HG02981 (cell line): ENCODE measurements around the gene PTGER3.
A peak's percentile ranks its signal among the peaks of the same experiment; 100 is the strongest.

ENCODE experiments used
- ATAC-seq: cut with Tn5 transposase; IDR thresholded peaks from one replicate; pipeline ENCODE4 v1.9.1; 2021; ENCODE audit warnings: mild to moderate bottlenecking, moderate library complexity; ENCODE audit not compliant: unreplicated experiment

Gene PTGER3

DNA sequence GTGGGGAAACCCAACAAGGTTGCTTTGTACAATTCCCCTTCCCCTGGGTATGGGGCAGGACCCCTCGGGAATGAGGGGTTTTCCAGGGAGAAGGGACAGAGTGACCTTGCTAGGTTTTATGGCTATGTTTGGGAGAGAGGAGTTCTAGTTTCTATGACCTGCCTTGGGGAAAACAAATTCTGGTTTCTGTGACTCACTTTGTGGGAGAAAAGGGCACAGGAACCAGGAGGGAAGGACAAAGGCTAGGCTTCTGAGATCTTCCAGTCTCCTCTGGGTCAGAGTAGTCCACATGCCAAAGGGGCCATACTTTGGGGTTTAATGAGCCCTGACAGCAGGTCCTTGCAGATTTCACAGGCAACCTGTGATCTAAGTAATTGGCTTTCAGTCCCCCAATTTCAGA lies 5.5 kb upstream of the PTGER3 start:
- ATAC-seq = no peak

DNA sequence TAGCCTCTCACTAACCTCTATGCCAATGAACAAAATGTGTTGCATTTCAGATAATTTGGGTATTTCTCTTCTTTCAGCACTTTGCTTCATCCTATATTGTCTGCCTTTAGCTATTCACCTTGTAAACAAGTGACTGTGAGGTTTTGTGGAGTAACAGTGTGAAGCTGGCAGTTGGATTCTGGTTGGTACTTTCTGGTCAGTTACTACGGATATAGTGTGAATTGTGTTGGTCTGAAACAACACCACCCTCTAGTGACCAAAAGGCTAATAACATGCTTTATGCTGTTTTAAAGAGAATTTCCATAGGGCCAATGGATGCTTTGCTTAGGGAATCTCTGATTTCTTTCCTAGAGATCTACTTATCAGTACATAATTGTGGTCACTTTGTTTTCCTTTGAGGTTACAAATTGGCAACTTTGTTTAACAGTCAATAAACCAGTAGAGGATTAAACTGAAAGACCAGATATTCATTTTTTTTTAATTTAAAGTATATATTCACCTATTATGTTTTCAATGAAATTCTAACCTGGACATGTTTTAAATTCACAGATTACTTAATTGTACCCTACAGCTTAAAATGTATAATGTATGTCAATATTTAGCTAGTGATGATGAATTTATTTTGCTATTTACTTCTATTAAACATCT lies 2.5 kb upstream of the PTGER3 start:
- ATAC-seq = peak; percentile 64

DNA sequence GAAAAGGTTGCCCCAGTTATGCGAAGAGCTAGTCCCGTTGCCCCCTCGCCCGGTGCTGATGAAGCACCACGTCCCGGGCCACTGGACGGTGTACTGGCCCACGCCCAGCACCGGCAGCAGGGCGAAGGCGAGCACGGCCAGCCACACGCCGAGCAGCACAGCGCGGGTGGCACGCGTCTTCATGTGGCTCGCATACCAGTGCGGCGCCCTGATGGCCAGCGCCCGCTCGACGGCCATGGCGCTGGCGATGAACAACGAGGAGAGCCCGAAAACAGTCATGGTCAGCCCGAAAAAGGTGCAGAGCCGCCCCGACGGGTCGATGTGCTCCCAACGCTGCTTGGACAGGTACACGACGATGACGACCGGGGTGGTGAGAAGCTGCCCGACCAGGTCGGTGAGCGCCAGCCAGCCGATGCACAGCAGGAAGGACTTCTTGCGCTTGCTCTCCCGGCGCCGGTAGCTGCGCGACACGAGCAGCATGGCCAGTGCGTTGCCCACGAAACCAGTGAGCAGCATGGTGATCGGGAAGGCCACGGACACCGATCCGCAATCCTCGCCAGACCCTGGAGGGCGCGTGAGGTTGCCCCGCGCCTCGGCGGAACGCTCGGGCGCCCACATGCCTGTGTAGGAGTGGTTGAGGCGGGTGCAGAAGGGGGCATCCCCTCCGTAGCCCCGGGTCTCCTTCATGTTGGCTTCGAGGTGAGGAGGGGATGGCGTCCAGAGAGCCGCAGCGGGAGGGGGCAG lies 553 bp downstream of the PTGER3 start:
- ATAC-seq = no peak

DNA sequence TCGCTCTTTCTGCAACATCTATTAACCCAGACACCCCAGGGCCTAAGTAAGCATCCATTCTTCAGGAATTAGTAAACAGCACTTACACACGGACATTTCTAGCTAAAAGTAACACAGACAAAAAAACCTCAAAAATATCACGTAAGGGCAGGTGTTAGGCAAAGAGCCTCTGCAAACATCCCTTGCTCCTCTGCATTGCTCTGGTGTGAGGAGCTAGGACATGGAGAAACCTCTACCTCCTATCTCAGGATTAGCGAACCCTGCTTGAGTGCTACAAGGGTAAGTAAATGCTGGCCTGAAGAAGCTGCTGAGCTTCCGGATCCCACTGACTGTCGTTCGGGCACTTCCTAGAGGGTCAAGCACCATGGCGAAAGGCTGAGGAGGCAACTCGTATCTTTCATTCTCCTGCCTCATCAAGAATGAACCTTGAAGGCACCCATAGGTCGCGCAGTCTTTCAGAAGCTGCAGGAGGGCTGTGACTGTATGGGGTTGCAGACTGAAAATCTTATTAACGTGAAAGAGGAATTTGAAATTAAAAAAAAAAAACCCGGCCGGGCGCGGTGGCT lies 2.1 kb downstream of the PTGER3 start:
- no peak for ATAC-seq

DNA sequence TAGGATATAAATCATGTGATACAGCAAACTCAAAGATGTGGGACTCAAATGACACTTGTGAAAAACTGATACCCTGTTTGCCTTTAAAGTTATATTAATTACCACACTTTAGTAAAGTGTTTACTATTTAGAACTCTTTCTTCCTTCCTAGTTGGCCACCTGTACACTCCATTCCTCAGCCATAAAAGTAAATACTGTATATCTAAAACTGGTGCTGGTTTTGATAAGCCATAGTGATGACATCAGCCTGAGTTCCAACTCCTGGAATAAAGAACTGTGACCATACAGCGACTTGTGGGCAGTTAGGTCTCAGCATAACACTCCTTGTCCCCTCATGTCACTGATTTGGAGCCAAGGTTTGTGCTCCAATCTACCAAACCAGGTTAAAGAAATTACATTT lies 2.8 kb downstream of the PTGER3 start:
- ATAC-seq = no peak

DNA sequence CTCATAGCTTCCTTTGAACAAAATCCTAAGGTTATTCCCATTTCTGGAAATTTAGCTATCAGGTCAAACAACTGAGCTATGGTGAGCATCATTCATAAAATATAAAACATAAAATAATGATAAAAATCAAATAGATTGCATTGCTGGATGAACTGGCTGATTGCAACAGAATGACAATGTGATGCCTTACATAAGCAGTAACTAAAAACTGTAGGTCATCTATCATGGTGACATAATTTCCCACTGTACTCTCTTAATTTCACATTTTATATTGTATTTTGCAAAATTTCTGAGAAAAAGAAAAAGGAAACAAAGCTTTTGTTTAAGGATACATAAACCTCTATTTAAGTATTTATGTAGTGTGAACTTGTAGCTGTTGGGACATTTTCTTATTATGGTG lies 4.6 kb downstream of the PTGER3 start:
- ATAC-seq = no peak

DNA sequence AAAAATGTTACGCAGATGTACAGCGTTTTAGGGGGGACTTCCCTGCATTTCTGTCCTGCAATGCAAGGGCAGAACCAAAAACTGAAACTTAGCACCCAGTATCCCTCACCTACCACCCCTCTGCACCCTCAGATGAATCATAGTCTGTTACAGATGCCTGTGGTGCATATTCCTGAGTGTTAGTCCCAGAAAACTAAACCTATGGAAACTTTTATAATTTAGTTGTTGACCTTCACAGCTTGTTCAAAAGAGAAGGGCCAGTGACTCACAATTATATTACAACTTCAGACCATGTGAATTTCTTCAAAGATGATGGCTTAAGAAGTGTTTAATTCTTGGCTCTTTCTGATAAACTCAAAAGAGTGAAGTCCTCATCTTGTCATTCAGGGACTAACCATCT lies 5.8 kb downstream of the PTGER3 start:
- no peak for ATAC-seq

DNA sequence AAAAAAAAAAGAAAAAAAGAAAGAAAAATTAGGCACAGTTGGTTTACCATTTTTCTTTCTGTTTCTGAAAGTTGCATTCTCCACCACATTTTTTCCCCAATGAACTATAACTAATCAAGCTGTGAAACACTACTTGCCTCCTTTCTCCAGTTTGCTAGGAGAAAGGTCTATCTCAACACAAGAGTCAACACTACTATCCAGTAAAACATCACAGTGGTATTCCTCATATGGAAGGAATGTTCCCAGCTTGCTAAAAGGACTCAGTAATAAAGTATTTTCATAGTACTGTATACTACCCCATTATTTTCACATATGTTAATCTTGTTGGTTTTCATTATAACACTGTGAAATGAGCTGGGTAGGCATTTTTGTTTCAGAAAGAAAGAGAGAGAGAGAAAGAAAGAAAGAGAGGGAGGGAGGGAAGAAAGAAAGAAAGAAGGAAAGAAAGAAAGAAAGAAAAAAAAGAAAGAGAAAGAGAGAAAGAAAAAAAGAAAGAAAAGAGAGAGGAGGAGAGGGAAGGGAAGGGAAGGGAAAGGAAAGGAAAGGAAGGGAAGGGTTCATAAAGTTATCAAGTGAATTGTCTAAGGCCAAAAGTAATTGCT lies 7.9 kb downstream of the PTGER3 start:
- ATAC-seq = no peak

DNA sequence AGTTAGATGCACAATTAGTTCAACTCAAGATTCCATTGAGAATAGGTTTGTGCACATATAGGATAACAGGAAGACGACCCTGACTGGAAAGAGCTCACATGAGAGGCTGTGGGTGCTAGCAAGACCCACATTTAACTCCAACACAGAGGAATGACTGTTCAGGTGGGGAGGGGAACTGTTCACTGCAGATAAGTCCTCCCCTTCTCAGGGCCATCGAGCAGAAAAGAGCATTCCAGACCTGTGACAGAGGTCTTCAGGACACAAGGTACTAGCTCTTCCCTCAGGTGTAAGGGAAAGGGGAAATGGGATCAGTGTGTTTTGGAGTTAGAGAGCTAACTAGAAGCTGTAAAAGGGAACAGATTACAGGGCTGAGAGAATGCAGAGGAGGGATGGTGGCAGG lies 8.7 kb downstream of the PTGER3 start:
- ATAC-seq = no peak

DNA sequence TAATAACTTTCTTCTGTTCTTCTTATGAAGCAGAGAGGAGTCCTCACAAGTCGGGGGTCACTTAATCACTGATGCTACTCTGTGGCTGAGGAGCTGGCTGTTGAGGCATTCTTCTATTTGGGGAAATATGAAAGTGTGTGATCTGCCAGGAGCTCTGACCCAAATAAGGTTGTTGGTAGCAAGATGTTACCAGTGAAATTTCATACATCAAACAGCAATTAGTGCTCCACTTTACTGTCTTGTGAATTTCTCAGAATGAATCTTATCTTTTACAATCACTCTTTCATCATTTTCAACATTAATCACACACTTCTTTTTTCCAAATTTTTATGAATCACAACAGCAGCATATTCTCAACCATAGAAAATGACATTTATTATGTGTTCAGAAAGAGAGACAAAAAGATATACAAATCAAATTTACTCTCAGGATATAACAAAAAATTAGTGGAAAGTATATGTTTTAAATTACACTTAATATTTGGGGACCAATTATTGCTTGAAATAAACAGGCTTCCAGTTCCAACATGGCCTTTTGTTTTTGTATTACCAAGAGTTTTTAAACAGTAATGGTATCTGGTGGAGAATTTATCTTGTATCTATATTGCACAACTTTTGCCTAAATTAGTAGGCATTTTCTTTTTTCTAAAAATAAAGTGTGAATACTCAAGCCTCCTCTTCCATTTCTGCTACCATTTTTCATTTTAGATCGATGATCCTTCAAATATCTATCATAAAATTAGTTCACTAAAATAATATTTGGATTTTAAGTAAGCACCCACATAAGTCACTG lies 9.6 kb downstream of the PTGER3 start:
- ATAC-seq = no peak

DNA sequence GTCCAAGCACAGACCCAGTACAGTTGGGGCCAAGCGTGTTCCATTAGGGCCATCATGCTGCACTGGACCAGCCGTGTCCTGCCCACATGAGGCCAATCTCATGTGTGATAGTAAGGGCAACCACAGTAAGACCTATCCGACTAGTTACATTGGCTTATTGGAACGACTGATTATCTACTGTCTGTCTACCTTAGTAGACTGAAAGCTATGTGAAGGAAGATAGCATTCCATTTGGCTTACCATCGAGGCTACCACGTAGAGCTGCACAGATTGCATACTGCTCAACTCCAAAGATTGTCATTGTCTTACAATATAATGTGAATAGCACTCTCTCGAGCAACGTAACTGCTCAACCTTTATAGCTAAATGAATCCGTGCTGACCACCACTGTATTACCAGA lies 10.6 kb downstream of the PTGER3 start:
- no peak for ATAC-seq

DNA sequence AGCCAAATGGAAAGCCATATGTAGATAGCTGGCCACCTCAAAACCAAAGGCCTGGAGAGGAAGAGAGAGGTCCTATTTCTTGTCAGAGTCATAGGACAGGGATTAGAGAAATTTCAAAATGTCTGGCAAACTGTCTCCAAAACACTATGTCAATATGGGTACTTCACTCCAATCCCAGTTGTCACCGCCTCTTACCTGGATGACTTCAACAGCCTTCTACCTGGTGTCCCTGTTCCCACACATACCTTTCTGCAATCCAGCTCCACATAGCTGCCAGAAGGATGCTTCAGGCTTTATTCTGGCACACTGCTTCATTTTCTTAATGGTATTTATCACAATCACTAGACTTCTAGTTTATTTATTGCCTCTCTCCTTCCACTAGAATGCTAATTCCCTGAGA lies 14.5 kb downstream of the PTGER3 start:
- no peak for ATAC-seq

DNA sequence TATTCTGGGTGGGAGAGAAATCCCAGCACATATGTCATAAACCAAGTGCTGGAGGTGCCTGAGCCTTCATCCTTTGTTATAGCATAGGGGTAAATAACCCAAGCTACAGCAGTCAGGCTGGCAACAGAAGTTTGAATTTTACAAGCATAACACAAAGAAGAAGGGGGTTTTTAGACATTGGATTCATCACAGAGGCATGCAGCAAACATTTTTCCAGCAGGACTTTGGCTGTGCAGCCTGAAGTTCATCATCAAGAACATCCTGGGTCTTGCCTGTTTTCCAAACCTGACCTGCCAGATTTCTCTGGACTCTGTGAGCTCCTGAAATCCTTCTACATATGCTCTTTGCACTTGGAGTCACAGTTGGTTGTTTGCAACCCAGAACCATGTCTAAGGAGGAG lies 16.2 kb downstream of the PTGER3 start:
- ATAC-seq = no peak

DNA sequence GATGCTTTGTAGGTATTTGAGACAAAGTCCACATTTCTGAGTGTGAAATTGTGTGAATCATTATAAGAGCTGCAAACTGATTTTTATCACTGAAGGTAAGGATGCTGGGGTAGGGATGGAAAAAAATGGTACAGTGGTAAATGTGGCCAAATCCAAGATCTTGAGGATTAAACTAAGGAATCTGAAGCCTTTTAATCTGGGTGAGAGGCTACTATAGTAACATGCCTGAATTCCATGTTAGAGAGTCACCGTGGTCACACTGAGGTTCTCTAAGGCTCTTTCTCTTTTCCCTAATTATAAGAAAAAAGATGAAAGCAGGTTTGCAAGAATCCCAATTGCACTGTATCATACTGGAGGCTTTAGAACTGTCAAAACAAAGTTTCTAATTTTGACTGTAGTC lies 17.6 kb downstream of the PTGER3 start:
- no peak for ATAC-seq

DNA sequence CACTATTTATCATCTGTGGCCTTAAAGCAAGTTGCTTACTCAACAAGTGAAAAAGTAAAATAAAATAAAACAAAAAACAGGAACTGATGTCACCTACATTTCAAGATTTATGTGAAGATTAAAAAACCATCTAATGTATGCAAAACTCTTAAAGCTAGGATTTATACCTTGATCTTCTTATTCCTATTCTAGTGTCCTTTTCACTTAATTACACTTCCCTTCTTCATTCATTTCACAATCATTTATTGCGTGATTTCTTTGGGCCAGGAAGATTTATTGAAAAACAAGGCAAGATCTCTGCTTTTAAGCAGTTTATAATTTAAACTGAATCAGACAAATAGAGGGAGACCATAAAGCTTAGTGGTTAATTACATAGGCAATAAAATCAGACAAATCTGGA lies 18.6 kb downstream of the PTGER3 start:
- no peak for ATAC-seq

DNA sequence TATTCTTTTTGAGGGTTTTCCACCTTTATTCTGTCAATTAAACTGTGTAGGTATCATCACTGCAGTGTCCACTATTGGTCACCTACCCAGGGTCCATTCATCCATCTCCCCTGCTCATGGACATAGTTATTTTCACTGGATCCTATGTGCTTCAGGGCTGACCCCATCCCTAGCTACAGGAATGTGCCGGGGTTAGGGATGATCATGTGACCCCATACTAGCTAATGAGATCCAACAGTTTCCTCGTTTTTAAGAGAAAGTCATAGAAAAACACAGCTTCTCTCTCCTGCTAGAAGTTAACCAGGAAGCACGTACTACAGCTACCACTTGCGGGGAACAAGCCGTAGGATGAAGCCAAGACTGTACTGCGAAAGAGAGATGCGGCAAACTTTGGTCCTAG lies 19.6 kb downstream of the PTGER3 start:
- ATAC-seq = no peak

DNA sequence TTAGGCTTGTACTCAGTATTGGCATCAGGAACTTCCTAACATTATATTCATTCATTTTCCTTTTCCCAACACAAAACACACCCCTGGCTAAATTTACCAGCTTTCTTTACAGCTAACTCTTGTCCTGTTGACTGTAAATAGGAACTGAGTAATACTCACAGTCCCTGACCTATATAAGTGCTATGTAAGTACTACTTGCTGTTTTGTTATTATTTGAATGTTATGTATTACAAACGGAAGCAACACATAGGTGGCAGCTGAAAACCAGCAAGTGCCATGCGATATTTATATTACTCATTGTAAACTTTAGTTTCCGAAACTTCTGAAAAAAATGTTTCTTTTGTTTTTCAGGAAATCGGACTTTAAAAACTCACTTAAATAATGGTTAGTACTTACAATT lies 21.5 kb downstream of the PTGER3 start:
- ATAC-seq = no peak

DNA sequence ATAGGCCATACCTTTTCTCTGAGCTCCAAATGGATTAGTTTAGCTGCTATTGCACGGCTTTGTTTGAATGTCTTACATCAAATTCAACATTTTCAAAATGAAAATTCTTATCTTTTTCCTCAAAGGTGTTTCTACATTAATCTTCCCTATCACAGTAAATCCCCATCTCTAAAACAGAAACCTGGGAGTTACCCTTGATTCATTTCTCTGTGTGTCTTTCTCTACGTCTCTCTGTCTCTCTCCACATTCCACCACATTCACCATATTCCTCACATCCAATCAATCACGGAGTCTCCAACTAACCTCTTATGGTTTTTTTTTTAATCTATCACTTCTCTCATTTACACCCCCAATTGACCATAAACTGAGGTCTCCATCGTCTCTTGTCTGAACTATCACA lies 24.1 kb downstream of the PTGER3 start:
- ATAC-seq = no peak

DNA sequence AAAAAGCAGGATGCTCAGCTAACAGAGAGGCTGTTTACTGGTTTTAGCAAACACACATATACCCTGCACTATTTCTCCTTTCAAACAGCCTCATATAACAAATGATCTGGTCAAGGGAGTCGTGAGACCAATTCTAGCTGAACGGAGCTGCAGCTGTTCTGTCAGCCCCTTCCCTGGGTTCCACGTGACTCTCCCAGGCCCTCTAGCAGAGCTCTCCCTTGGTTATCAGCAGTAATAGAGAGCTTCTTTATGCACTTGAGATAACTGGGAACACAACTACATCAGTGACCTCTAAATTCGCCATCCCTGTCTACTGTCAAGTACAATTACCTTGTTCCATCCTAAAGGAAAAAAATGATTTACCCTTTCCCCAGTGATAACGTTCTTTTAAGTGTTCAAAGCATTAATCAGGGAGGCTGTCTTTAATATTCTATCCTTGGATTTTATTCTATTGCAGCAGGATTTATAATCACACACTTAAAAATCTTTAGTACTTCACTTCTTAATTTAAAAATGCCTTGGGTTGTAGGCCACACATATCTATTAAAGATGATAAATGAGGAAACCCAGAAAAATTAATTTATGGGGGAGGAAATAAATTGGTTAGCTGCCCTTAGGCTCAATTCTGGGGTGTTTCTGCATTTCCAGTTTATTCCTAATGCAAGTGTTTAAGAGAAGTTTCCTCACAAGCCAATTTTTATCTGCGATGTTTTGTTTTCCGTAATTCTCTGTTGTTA lies 28.2 kb downstream of the PTGER3 start:
- ATAC-seq = no peak

DNA sequence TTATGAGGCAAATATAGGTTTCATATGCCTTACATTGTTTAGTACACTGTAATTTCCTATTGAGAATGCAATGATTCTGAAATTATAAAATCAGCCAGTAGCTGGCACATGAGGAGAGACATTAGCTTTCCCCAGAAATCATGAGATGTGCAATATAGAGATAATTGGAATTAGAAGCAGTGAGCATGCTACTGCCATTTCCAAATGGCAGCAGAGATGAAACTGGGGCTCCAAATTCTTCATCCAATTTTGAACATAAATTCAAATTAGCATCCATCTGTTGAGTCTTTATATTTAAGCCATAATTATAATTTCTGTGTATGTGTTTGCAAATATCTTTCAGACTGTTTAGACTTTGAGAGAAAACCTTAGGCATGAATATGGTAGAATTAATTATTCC lies 28.8 kb downstream of the PTGER3 start:
- no peak for ATAC-seq

DNA sequence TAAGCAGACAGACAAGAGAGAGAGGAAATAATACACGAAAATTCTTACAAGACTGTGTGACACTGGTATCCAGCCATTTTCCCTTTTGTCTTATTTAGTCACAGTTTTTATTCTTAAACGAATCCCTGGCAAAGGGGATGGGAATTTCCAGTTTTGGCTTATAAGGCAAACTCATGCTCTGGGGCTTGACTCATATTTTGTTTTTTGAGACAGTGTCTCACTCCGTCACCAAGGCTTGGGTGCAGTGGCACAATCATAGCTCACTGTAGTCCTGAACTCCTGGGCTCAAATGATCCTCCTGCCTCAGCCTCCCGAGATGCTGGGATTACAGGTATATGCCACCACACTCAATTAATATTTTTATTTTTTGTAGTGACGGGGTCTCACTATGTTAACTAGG lies 31.9 kb downstream of the PTGER3 start:
- ATAC-seq = no peak
